NCI-H1694 (cell line): ENCODE data around the gene NDUFV1.
"Not testable (repeated sequence)": the region's sequence is repeated elsewhere in the genome, so short reads cannot be mapped to it uniquely, and the experiment has no call there.

Experiments used
- DNase-seq: peaks from one replicate; lab custom pipeline; 2025; lab: John Stamatoyannopoulos, UW

The NDUFV1 gene

DNA sequence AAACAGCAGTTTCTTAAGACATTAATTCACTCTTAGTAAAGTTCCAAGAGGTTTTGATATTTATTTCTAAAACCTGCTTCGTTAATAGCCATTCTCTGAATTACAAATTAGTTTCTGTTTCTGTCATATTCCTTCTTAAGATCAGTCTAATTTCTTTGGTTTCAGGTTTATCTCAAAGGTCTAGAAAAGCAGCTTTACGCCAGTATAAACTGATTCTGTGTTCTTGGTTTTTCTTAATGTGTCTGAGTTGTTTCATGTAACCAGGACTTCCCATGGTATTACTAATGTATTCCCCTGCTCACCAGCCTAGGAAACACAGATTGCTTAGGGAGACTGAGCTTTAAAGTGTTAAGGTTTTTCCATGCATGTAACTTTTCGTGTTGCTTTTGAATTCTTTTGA lies 50.6 kb downstream of the NDUFV1 start:
- DNase-seq: no peak

DNA sequence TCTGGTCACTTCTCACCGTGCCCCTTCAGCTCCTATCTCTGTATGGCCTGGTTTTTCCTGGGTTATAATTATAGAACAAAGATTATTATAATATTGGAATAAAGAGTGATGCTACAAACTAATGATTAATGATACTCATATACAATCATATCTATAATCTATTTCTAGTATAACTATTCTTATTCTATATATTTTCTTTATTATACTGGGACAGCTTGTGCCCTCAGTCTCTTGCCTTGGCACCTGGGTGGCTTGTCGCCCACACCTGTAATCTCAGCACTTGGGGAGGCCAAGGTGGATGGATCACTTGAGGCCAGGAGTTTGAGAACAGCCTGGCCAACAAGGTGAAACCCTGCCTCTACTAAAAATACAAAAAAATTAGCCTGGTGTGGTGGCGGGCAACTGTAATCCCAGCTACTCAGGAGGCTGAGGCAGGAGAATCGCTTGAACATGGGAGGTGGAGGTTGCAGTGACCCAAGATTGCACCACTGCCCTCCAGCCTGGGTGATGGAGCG lies 53.0 kb downstream of the NDUFV1 start:
- not testable (repeated sequence) for DNase-seq

DNA sequence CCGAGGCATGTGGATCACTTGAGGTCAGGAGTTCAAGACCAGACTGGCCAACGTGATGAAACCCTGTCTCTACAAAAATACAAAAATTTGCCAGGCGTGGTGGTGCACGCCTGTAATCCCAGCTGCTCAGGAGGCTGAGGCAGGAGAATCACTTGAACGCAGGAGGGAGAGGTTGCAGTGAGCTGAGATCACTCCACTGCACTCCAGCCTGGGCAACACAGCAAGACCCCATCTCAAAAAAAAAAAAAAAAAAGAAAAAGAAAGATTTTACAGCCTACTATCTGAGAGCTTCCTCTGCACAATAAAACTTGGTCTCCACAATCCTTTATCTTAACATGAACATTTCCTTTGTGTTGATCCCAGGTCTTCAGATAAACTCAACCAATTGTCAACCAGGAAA lies 54.0 kb downstream of the NDUFV1 start:
- DNase-seq: not testable (repeated sequence)
